GM13977 (cell line): ENCODE measurements around the gene PTCH1.

Experiments used
- DNase-seq: peaks from one replicate; pipeline ENCODE4 v3.0.0; 2012; ENCODE audit warnings: low spot score
- in situ Hi-C: fragments of 300-500 bp; cut with MboI; formaldehyde crosslinking; loops from one replicate; pipeline ENCODE4 v1.12.0; 2022; ENCODE audit warnings: low sequenced_read_pairs, low pct_unique_long_range_greater_than_20kb, mixed read lengths, inconsistent platforms; ENCODE audit not compliant: unreplicated experiment
- TF ChIP-seq, protein P1 (sequence below): IDR thresholded peaks from 2 replicates; pipeline ENCODE4 v1.5.1; 2012; ENCODE audit warnings: mild to moderate bottlenecking, control low read depth; ENCODE audit not compliant: insufficient read depth; ENCODE audit errors: extremely low read depth, missing control alignments

The PTCH1 gene

GRCh38 chr9:95522871-95523370, 6.2 kb upstream of the PTCH1 start:
- TF ChIP-seq, protein P1, sequence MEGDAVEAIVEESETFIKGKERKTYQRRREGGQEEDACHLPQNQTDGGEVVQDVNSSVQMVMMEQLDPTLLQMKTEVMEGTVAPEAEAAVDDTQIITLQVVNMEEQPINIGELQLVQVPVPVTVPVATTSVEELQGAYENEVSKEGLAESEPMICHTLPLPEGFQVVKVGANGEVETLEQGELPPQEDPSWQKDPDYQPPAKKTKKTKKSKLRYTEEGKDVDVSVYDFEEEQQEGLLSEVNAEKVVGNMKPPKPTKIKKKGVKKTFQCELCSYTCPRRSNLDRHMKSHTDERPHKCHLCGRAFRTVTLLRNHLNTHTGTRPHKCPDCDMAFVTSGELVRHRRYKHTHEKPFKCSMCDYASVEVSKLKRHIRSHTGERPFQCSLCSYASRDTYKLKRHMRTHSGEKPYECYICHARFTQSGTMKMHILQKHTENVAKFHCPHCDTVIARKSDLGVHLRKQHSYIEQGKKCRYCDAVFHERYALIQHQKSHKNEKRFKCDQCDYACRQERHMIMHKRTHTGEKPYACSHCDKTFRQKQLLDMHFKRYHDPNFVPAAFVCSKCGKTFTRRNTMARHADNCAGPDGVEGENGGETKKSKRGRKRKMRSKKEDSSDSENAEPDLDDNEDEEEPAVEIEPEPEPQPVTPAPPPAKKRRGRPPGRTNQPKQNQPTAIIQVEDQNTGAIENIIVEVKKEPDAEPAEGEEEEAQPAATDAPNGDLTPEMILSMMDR, result no peak
- DNase-seq, result no peak
- in situ Hi-C loops, result no loop called here

GRCh38 chr9:95521699-95522098, 4.9 kb upstream of the PTCH1 start:
- in situ Hi-C loops, result no loop called here
- no peak for DNase-seq
- TF ChIP-seq, protein P1, result no peak

- in situ Hi-C loops, result no loop called here
- TF ChIP-seq, protein P1, result no peak
- no peak for DNase-seq
These were observed 1.0 kb upstream of the PTCH1 start for GRCh38 chr9:95517559-95518425.

DNA sequence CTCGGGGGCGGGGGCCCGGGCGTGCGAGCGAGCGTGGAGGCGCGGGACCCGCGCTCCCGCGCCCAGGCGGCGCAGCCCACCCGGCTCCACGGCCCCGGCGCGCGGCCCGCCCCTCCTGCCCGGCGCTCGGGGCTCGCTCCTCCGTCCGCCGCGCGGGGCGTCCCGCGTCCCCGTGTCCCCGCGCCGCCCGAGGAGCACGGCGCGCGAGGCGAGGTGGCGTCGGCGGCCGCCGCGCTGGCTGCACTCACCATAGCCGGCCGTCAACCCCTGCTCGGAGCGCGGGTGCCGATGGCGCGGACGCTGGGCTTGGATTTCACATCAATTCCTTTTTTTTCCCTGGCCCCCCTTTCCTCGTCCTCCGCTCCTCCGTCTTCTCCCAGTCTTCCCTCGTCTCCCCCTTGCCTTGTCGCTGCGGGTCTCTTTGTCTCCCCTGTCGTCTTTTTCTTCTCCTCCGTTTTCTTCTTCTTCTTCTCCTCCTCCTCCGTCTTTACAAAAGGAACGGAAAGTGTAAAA, 494 bp downstream of the PTCH1 start:
- no peak for DNase-seq
- TF ChIP-seq, protein P1, result no peak
- in situ Hi-C loops, result no loop called here

GRCh38 chr9:95515272-95516113, 1.3 kb downstream of the PTCH1 start:
- DNase-seq, result peak; percentile 45
- TF ChIP-seq, protein P1, result no peak
- in situ Hi-C loops, result no loop called here

DNA sequence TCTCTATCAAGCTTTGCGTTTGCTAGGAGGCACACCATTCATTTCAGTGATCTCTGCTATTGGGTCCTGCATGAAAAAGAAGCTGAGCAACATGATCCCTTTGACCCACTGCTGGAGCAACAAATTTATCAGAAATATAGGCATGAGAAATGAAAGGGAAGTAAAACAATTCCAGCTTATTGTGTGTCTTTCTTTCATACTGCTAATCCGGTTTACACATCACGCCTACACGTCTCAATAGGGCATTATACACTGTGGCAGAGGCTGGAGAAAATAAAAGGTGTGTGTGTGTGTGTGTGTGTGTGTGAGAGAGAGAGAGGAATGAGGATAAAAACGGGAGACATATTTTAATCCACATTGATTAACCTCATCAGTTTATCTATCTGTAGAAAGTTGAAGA, 2.4 kb downstream of the PTCH1 start:
- DNase-seq, result no peak
- in situ Hi-C loops, result no loop called here
- TF ChIP-seq, protein P1, result no peak
